ENCODE measurements around the gene FOXF2.

FOXF2 gene

GRCh38 chr6:1404713-1405098 lies 15.3 kb downstream of the FOXF2 start:
- no peak for DNase-seq (ENCODE audit: low read depth, low spot score)
- TF ChIP-seq CTCF (IDR thresholded peaks at IDR 0.05; ENCODE audit: insufficient read depth, low read length, missing control alignments): no peak
- ChIA-PET CTCF (interaction anchor here (2.3 kb wide), 1 partner anchor 8 kb away, joined by 14 read pairs; no protein-coding TSS in a partner anchor), POLR2A (no interaction called here)
- H3K4me3 ChIP-seq (ENCODE audit: low read depth, low read length): no peak overlapping the region

GRCh38 chr6:1405221-1405620 lies 15.8 kb downstream of the FOXF2 start:
- no peak for TF ChIP-seq CTCF (IDR thresholded peaks at IDR 0.05; ENCODE audit: insufficient read depth, low read length, missing control alignments)
- H3K4me3 ChIP-seq (ENCODE audit: low read depth, low read length): no peak overlapping the region
- ChIA-PET POLR2A (no interaction called here), CTCF (interaction anchor here (2.3 kb wide), 1 partner anchor 9 kb away, joined by 14 read pairs; no protein-coding TSS in a partner anchor)
- no peak for DNase-seq (ENCODE audit: low read depth, low spot score)

- no peak for DNase-seq (ENCODE audit: low read depth, low spot score)
- POLR2A ChIA-PET: no interaction called here
- CTCF ChIA-PET: interaction anchor here (2.3 kb wide), 1 partner anchor 10 kb away, joined by 14 read pairs; no protein-coding TSS in a partner anchor
- no peak for TF ChIP-seq CTCF (IDR thresholded peaks at IDR 0.05; ENCODE audit: insufficient read depth, low read length, missing control alignments)
- no peak overlapping the region for H3K4me3 ChIP-seq (ENCODE audit: low read depth, low read length)
Observed at GRCh38 chr6:1406306-1407072, 17.1 kb downstream of the FOXF2 start.

GRCh38 chr6:1407499-1407990 lies 18.2 kb downstream of the FOXF2 start:
- DNase-seq (ENCODE audit: low read depth, low spot score): no peak
- no peak for TF ChIP-seq CTCF (IDR thresholded peaks at IDR 0.05; ENCODE audit: insufficient read depth, low read length, missing control alignments)
- POLR2A ChIA-PET: no interaction called here
- no peak overlapping the region for H3K4me3 ChIP-seq (ENCODE audit: low read depth, low read length)
- CTCF ChIA-PET: interaction anchor here (0.9 to 1.6 kb wide), 2 partner anchors 11 to 29 kb away, joined by 3 to 4 read pairs; no protein-coding TSS in a partner anchor

- ChIA-PET POLR2A (no interaction called here), CTCF (interaction anchor here (1.3 kb wide), 1 partner anchor 12 kb away, joined by 4 read pairs; no protein-coding TSS in a partner anchor)
- H3K4me3 ChIP-seq (ENCODE audit: low read depth, low read length): no peak overlapping the region
- no peak for DNase-seq (ENCODE audit: low read depth, low spot score)
- no peak for TF ChIP-seq CTCF (IDR thresholded peaks at IDR 0.05; ENCODE audit: insufficient read depth, low read length, missing control alignments)
Observed at GRCh38 chr6:1409774-1410465, 20.5 kb downstream of the FOXF2 start.

- ChIA-PET CTCF (interaction anchor here (0.8 to 2.8 kb wide), 7 partner anchors 11 to 820 kb away, joined by 3 to 10 read pairs (median 4); no protein-coding TSS in a partner anchor), POLR2A (no interaction called here)
- no peak overlapping the region for H3K4me3 ChIP-seq (ENCODE audit: low read depth, low read length)
- no peak for TF ChIP-seq CTCF (IDR thresholded peaks at IDR 0.05; ENCODE audit: insufficient read depth, low read length, missing control alignments)
- no peak for DNase-seq (ENCODE audit: low read depth, low spot score)
Observed at GRCh38 chr6:1412901-1413300, 23.5 kb downstream of the FOXF2 start.

All from AG04449 (cell line).